OCI-LY3 (cell line): Measurements from ENCODE around the gene STAT4.

ENCODE experiments used
- H2AFZ ChIP-seq: fragments of 200-600, 300-600 bp; shearing (Covaris generic); 2 replicates; pipeline ENCODE4 v1.6.0; 2014; ENCODE audit warnings: antibody characterized with exemption, low read depth, low read length
- H3K27ac ChIP-seq: fragments of 200-600, 300-600 bp; sonication (generic); 2 replicates; pipeline ENCODE4 v1.5.1; 2014; ENCODE audit warnings: mild to moderate bottlenecking, low read length, moderate library complexity, mixed read lengths
- H3K27me3 ChIP-seq: fragments of 200-600, 300-600 bp; sonication (generic); 2 replicates; pipeline ENCODE4 v1.6.1; 2014; ENCODE audit warnings: low read depth, low read length, mixed read lengths
- H3K36me3 ChIP-seq: fragments of 200-600, 300-600 bp; sonication (generic); replicated peaks from 2 replicates; pipeline ENCODE3; 2014; ENCODE audit warnings: low read depth, low read length, mixed read lengths
- H3K4me1 ChIP-seq: fragments of 300-600, 200-600 bp; sonication (generic); 2 replicates; pipeline ENCODE4 v1.6.1; 2014; ENCODE audit warnings: low read length, mixed read lengths
- H3K4me2 ChIP-seq: fragments of 200-600, 300-600 bp; sonication (generic); 2 replicates; pipeline ENCODE4 v1.6.1; 2014; ENCODE audit warnings: low read length, mixed read lengths
- H3K4me3 ChIP-seq: fragments of 300-600, 200-600 bp; sonication (generic); 2 replicates; pipeline ENCODE4 v1.5.1; 2014; ENCODE audit warnings: antibody characterized with exemption, mild to moderate bottlenecking, low read length, moderate library complexity
- H3K79me2 ChIP-seq: fragments of 300-600, 200-600 bp; shearing (Covaris generic); 2 replicates; pipeline ENCODE4 v1.6.1; 2014; ENCODE audit warnings: mild to moderate bottlenecking, low read length, mixed read lengths
- H3K9ac ChIP-seq: fragments of 300-600, 200-600 bp; shearing (Covaris generic); 2 replicates; pipeline ENCODE4 v1.6.0; 2014; ENCODE audit warnings: mild to moderate bottlenecking, low read length, moderate library complexity
- H3K9me3 ChIP-seq: fragments of 200-600, 300-600 bp; shearing (Covaris generic); 2 replicates; pipeline ENCODE4 v1.6.1; 2014; ENCODE audit warnings: low read length, mixed read lengths; ENCODE audit not compliant: insufficient read depth
- H4K20me1 ChIP-seq: fragments of 200-600, 300-600 bp; sonication (generic); 2 replicates; pipeline ENCODE4 v1.6.1; 2016; ENCODE audit warnings: low read length, mixed read lengths; ENCODE audit not compliant: insufficient read depth
- EZH2phosphoT487 ChIP-seq: fragments of 200-600 bp; shearing (Covaris generic); IDR thresholded peaks from 2 replicates; pipeline ENCODE4 v1.6.1; 2018; ENCODE audit warnings: antibody characterized with exemption, mixed run types, low read depth
- TF ChIP-seq, protein P1 (sequence below): fragments of 200-600, 300-600 bp; sonication (generic); IDR thresholded peaks from 2 replicates; pipeline ENCODE4 v1.5.1; 2014; ENCODE audit warnings: antibody characterized with exemption, low read length, low read depth

Gene STAT4

GRCh38 chr2:191081411-191082155 lies 69.2 kb downstream of the STAT4 start:
- TF ChIP-seq, protein P1, sequence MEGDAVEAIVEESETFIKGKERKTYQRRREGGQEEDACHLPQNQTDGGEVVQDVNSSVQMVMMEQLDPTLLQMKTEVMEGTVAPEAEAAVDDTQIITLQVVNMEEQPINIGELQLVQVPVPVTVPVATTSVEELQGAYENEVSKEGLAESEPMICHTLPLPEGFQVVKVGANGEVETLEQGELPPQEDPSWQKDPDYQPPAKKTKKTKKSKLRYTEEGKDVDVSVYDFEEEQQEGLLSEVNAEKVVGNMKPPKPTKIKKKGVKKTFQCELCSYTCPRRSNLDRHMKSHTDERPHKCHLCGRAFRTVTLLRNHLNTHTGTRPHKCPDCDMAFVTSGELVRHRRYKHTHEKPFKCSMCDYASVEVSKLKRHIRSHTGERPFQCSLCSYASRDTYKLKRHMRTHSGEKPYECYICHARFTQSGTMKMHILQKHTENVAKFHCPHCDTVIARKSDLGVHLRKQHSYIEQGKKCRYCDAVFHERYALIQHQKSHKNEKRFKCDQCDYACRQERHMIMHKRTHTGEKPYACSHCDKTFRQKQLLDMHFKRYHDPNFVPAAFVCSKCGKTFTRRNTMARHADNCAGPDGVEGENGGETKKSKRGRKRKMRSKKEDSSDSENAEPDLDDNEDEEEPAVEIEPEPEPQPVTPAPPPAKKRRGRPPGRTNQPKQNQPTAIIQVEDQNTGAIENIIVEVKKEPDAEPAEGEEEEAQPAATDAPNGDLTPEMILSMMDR, result no peak
- no peak for TF ChIP-seq EZH2phosphoT487

GRCh38 chr2:191078165-191078867 lies 72.5 kb downstream of the STAT4 start:
- no peaks in the 10 kb centered on the region for H3K79me2 ChIP-seq
- no peaks in the 10 kb centered on the region for H3K9me3 ChIP-seq
- no peak overlapping the region for H3K9ac ChIP-seq
- H4K20me1 ChIP-seq, result no peaks in the 10 kb centered on the region
- no peaks in the 10 kb centered on the region for H3K27me3 ChIP-seq
- no peak overlapping the region for H3K4me3 ChIP-seq
- H3K36me3 ChIP-seq, result no peaks in the 10 kb centered on the region
- TF ChIP-seq, protein P1, result no peak
- no peak for TF ChIP-seq EZH2phosphoT487
- H3K27ac ChIP-seq, result no peak overlapping the region
- H3K4me1 ChIP-seq, result no peaks in the 10 kb centered on the region
- H3K4me2 ChIP-seq, result no peak overlapping the region
- H2AFZ ChIP-seq, result no peak overlapping the region

More at GRCh38 chr2:191081411-191082155, 69.2 kb downstream of the STAT4 start:
- H3K36me3 ChIP-seq, result no peaks in the 10 kb centered on the region
- no peaks in the 10 kb centered on the region for H3K9me3 ChIP-seq
- no peak overlapping the region for H3K4me2 ChIP-seq
- no peaks in the 10 kb centered on the region for H3K79me2 ChIP-seq
- H3K9ac ChIP-seq, result no peak overlapping the region
- H2AFZ ChIP-seq, result no peak overlapping the region
- no peaks in the 10 kb centered on the region for H3K4me1 ChIP-seq
- no peak overlapping the region for H3K4me3 ChIP-seq
- H4K20me1 ChIP-seq, result no peaks in the 10 kb centered on the region
- H3K27ac ChIP-seq, result no peak overlapping the region
- H3K27me3 ChIP-seq, result no peaks in the 10 kb centered on the region

DNA sequence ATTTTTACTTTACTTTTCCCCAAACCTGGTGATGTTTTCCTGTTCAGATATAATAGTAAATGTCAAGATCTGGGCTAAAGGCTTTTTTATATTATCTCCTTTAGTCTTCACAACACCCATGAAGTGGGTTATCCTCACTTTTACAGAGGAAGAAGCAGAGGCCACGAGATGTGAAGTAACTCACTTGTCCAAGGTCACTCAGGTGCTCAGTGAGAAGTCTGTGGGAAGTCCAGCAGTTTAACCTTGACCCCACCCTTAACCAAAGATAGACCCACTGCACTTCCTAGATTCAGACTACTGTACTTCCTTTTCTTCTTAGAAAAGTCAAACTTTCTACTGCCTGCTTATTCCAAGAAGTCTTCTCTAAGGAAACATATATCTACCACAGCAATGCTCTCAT lies 80.5 kb downstream of the STAT4 start:
- Histone ChIP-seq H3K9me3 (no peaks in the 10 kb centered on the region), H3K9ac (no peak overlapping the region), H3K36me3 (no peaks in the 10 kb centered on the region), H2AFZ (no peak overlapping the region), H4K20me1 (no peaks in the 10 kb centered on the region), H3K79me2 (no peaks in the 10 kb centered on the region), H3K4me3 (no peak overlapping the region), H3K4me2 (no peak overlapping the region), H3K27me3 (no peaks in the 10 kb centered on the region), H3K4me1 (no peaks in the 10 kb centered on the region), H3K27ac (no peak overlapping the region)
- TF ChIP-seq EZH2phosphoT487, result no peak
- TF ChIP-seq, protein P1, result no peak

DNA sequence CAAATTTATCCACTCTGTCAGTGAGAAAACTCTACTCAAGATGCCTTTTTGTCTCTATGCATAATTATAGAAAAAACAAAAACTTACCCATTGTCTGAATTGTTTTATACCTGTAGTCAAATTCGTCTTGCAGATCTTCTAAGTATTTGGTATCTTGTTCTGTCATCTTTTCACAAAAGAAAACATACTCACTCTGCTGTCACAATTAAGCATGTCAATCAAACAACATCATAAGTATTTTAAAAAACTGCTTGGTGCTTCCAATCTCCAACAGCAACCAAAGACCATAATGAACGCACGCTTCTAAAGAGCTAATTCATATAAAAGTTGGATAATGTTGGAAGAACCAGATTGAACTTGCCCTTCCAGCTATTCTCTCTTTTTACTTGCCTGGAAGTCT lies 81.2 kb downstream of the STAT4 start:
- Histone ChIP-seq H3K4me3 (no peak overlapping the region), H4K20me1 (no peaks in the 10 kb centered on the region), H3K27ac (no peak overlapping the region), H3K4me1 (no peaks in the 10 kb centered on the region), H2AFZ (no peak overlapping the region), H3K36me3 (no peaks in the 10 kb centered on the region), H3K9ac (no peak overlapping the region), H3K9me3 (no peaks in the 10 kb centered on the region), H3K79me2 (no peaks in the 10 kb centered on the region), H3K27me3 (no peaks in the 10 kb centered on the region), H3K4me2 (no peak overlapping the region)
- TF ChIP-seq, protein P1, result no peak
- TF ChIP-seq EZH2phosphoT487, result no peak
